ENCODE data around the gene DAPK1.

DNA sequence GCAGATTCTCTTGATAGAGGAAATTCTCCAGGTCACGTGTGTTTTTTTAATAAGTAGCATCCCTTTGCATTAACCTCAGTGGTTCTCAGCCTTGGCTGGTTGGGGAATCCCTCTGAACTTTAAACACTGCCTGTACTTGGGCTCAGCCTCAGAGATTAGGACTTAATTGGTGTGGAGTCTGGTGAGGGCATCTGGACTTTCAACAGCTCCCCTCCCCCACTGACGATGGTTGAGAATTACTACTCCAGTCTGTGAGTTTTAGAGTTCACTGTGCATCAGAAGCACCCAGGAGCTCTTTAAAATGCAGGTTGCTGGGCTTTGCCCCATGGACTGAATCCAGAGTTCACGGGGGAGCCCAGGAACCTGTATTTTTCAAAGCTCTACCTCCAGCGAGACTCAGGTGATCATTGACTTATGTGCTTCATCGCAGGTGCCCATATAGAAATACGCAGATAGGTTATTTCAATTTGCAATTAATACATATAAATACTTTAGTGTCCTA is 71.4 kb downstream of the DAPK1 start:
- TF ChIP-seq, protein P1, sequence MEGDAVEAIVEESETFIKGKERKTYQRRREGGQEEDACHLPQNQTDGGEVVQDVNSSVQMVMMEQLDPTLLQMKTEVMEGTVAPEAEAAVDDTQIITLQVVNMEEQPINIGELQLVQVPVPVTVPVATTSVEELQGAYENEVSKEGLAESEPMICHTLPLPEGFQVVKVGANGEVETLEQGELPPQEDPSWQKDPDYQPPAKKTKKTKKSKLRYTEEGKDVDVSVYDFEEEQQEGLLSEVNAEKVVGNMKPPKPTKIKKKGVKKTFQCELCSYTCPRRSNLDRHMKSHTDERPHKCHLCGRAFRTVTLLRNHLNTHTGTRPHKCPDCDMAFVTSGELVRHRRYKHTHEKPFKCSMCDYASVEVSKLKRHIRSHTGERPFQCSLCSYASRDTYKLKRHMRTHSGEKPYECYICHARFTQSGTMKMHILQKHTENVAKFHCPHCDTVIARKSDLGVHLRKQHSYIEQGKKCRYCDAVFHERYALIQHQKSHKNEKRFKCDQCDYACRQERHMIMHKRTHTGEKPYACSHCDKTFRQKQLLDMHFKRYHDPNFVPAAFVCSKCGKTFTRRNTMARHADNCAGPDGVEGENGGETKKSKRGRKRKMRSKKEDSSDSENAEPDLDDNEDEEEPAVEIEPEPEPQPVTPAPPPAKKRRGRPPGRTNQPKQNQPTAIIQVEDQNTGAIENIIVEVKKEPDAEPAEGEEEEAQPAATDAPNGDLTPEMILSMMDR (IDR thresholded peaks at IDR 0.05; ENCODE audit: borderline replicate concordance, extremely low read depth, low read length, poor library complexity, severe bottlenecking) = no peak
- no peak for TF ChIP-seq EZH2 (IDR thresholded peaks at IDR 0.05; ENCODE audit: borderline replicate concordance, low read depth, low read length, severe bottlenecking)

Data from DND-41 (cell line).